CD4-positive, alpha-beta T cell treated with Interleukin-2 at 100 ng/mL for 4 hours (primary cell): ENCODE results near the gene OR5M8.

Experiments used
- DNase-seq: peaks from one replicate; pipeline ENCODE4 v3.0.0-alpha.2; 2020; ENCODE audit warnings: low spot score

Gene OR5M8

GRCh38 chr11:56491270-56491669 is at the start of gene OR5M8:
Gene OR5M8, minus strand, starts transcription at chr11:56491370. Its CDS starts 0 bp downstream, at chr11:56491370.
- DNase-seq = no peak

- no peak for DNase-seq
Measured at GRCh38 chr11:56533054-56533740, 42.0 kb upstream of the OR5M8 start.

GRCh38 chr11:56531856-56532255 is 40.7 kb upstream of the OR5M8 start:
- DNase-seq = no peak

- no peak for DNase-seq
Measured at GRCh38 chr11:56522008-56522407, 30.8 kb upstream of the OR5M8 start.

GRCh38 chr11:56513280-56513679 is 22.1 kb upstream of the OR5M8 start:
- no peak for DNase-seq

GRCh38 chr11:56509439-56509838 is 18.3 kb upstream of the OR5M8 start:
- DNase-seq = no peak

GRCh38 chr11:56497010-56497409 is 5.8 kb upstream of the OR5M8 start:
- DNase-seq = no peak

- no peak for DNase-seq
Measured at GRCh38 chr11:56495117-56495516, 3.9 kb upstream of the OR5M8 start.

GRCh38 chr11:56486801-56487200 is 4.4 kb downstream of the OR5M8 start:
- no peak for DNase-seq

- no peak for DNase-seq
Measured at GRCh38 chr11:56474729-56475235, 16.4 kb downstream of the OR5M8 start.

- no peak for DNase-seq
Measured at GRCh38 chr11:56473252-56473651, 17.9 kb downstream of the OR5M8 start, which contains the start of gene OR5M3. Gene OR5M3, minus strand, starts transcription at chr11:56473352. Its CDS starts 2,855 bp downstream, at chr11:56470497.

- no peak for DNase-seq
Measured at GRCh38 chr11:56457076-56457475, 34.1 kb downstream of the OR5M8 start.

GRCh38 chr11:56453521-56453920 is 37.6 kb downstream of the OR5M8 start:
- DNase-seq = no peak
